ENCODE measurements around the gene HS2ST1.
A peak's percentile ranks its signal among the peaks of the same experiment; 100 is the strongest.

Gene HS2ST1

DNA sequence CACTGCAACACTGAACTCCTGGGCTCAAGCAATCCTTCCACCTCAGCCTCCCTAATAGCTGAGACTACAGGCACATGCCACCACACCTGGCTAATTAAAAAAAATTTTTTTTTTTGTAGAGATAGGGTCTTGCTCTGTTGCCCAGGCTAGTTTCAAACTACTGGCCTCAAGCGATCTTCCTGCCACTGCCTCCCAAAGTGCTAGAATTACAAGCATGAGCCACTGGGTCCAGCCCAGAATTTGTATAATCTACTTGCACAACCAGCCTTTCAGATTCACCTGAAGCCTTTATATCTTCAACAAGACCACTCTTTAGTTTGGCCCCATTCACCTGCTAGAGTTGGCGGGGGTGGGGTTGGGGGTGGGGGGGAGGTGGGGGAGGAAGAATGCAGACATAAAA lies 232.6 kb downstream of the HS2ST1 start:
- Histone ChIP-seq H3K9me2 (ENCODE audit: low read depth, low read length) (no peaks in the 10 kb centered on the region), H2AFZ (ENCODE audit: low read length) (no peak overlapping the region), H4K20me1 (ENCODE audit: insufficient read depth, low read length) (no peaks in the 10 kb centered on the region), H3K9ac (ENCODE audit: low read length) (no peak overlapping the region), H3K27me3 (ENCODE audit: insufficient read depth, low read length) (no peaks in the 10 kb centered on the region), H3K36me3 (ENCODE audit: insufficient read depth, low read length) (no peaks in the 10 kb centered on the region), H3F3A (ENCODE audit: insufficient read depth, low read length) (no peaks in the 10 kb centered on the region), H3K4me2 (ENCODE audit: low read length) (no peak overlapping the region), H3K9me3 (ENCODE audit: low read length) (no peaks in the 10 kb centered on the region), H3K27ac (ENCODE audit: low read depth, low read length, poor library complexity, severe bottlenecking) (no peak overlapping the region), H3K4me3 (ENCODE audit: low read depth, low read length, poor library complexity, severe bottlenecking) (no peak overlapping the region), H3K4me1 (ENCODE audit: insufficient read depth, low read length, severe bottlenecking) (peaks cover 39% of the 10 kb centered on the region), H3K79me2 (ENCODE audit: insufficient read depth, low read length) (no peaks in the 10 kb centered on the region)
- TF ChIP-seq CTCF (IDR thresholded peaks at IDR 0.05; ENCODE audit: low read length) (no peak), EZH2 (IDR thresholded peaks at IDR 0.05; ENCODE audit: borderline replicate concordance, low read length) (no peak)

DNA sequence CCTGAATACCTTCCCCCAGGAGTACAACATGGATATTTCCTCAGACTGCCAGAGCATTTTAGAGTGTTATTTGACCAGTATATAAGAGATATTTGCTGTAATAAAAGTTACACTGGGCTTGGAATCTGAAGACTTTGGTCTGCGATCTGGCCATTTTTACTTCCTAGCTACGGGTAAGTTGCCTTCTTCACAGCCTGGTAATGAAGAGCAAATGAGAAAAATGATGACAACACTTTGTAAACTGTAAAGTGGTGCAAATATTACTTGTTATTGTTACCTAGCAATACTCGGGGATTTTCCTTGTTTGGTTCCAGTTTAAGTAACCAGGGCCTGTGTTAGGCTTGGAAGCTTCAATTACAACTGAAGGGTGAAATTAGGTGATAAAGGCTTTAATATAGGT lies 233.4 kb downstream of the HS2ST1 start:
- H3K27me3 ChIP-seq (ENCODE audit: insufficient read depth, low read length): no peaks in the 10 kb centered on the region
- H3K4me1 ChIP-seq (ENCODE audit: insufficient read depth, low read length, severe bottlenecking): peaks cover 48% of the 10 kb centered on the region
- TF ChIP-seq EZH2 (IDR thresholded peaks at IDR 0.05; ENCODE audit: borderline replicate concordance, low read length) (no peak), CTCF (IDR thresholded peaks at IDR 0.05; ENCODE audit: low read length) (no peak)
- H3K27ac ChIP-seq (ENCODE audit: low read depth, low read length, poor library complexity, severe bottlenecking): no peak overlapping the region
- no peaks in the 10 kb centered on the region for H3K9me2 ChIP-seq (ENCODE audit: low read depth, low read length)
- H3F3A ChIP-seq (ENCODE audit: insufficient read depth, low read length): no peaks in the 10 kb centered on the region
- H2AFZ ChIP-seq (ENCODE audit: low read length): no peak overlapping the region
- H3K79me2 ChIP-seq (ENCODE audit: insufficient read depth, low read length): no peaks in the 10 kb centered on the region
- no peaks in the 10 kb centered on the region for H3K9me3 ChIP-seq (ENCODE audit: low read length)
- H3K36me3 ChIP-seq (ENCODE audit: insufficient read depth, low read length): no peaks in the 10 kb centered on the region
- no peak overlapping the region for H3K4me3 ChIP-seq (ENCODE audit: low read depth, low read length, poor library complexity, severe bottlenecking)
- no peaks in the 10 kb centered on the region for H4K20me1 ChIP-seq (ENCODE audit: insufficient read depth, low read length)
- no peak overlapping the region for H3K9ac ChIP-seq (ENCODE audit: low read length)
- no peak overlapping the region for H3K4me2 ChIP-seq (ENCODE audit: low read length)

DNA sequence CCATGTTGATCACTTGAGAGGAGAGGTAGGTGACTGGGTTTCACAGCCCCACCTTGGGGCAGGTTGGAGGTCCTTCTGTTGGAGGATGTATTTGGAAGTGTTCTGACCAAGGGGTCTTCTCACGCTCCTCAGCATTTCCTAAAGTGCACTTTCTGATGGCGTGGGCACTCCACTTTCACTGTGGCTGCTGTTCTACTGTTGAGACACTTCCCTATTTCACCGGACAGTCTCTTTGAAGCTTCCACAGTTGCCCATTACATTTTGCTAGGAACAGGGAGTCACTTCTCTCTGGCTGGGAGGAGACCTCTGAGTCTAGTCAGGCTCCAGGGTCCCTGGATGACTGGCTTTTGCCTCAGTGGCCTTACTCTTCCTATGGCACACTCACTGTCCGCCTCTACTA lies 234.2 kb downstream of the HS2ST1 start:
- peak overlapping the region; percentile 9; the same call in 1 of the 2 replicates for H3K4me2 ChIP-seq (ENCODE audit: low read length)
- no peaks in the 10 kb centered on the region for H3K9me2 ChIP-seq (ENCODE audit: low read depth, low read length)

More for the DNA sequence above, 234.2 kb downstream of the HS2ST1 start:
- Histone ChIP-seq H3K36me3 (ENCODE audit: insufficient read depth, low read length) (no peaks in the 10 kb centered on the region), H3F3A (ENCODE audit: insufficient read depth, low read length) (no peaks in the 10 kb centered on the region), H3K79me2 (ENCODE audit: insufficient read depth, low read length) (no peaks in the 10 kb centered on the region), H3K27ac (ENCODE audit: low read depth, low read length, poor library complexity, severe bottlenecking) (peak overlapping the region; percentile 87), H3K4me3 (ENCODE audit: low read depth, low read length, poor library complexity, severe bottlenecking) (no peak overlapping the region), H3K4me1 (ENCODE audit: insufficient read depth, low read length, severe bottlenecking) (peaks cover 50% of the 10 kb centered on the region), H3K9me3 (ENCODE audit: low read length) (no peaks in the 10 kb centered on the region), H3K9ac (ENCODE audit: low read length) (no peak overlapping the region), H4K20me1 (ENCODE audit: insufficient read depth, low read length) (no peaks in the 10 kb centered on the region), H2AFZ (ENCODE audit: low read length) (no peak overlapping the region), H3K27me3 (ENCODE audit: insufficient read depth, low read length) (no peaks in the 10 kb centered on the region)
- TF ChIP-seq EZH2 (IDR thresholded peaks at IDR 0.05; ENCODE audit: borderline replicate concordance, low read length) (no peak), CTCF (IDR thresholded peaks at IDR 0.05; ENCODE audit: low read length) (no peak)

Data from OCI-LY1 (cell line).